Right lobe of liver (tissue), 4 donors: Measurements from ENCODE around the gene SVEP1.
"Not testable (repeated sequence)": the region's sequence is repeated elsewhere in the genome, so short reads cannot be mapped to it uniquely, and the experiment has no call there.

Source experiments
- CTCF ChIP-seq, 4 donors: fragments of 200-600 bp in 3 of 4; fragments of 450-650 bp in 1 of 4; IDR thresholded peaks; one replicate each; pipeline versions ENCODE4 v1.5.1 to v1.8.0; 2016 to 2022; ENCODE audit warnings: antibody characterized with exemption in 4 of 4, mild to moderate bottlenecking in 2 of 4
- POLR2A ChIP-seq: fragments of 450-650 bp; IDR thresholded peaks from one replicate; pipeline ENCODE4 v1.6.1; 2017; ENCODE audit warnings: antibody characterized with exemption, mild to moderate bottlenecking
- donor health status: DM: no; HTN: no; CAD: no.
- donor health status: DM: no; HTN: no; CAD: no.
- donor health status: DM: no; HTN: yes; CAD: no.

GRCh38 chr9:110614576-110614975 is 35.0 kb upstream of the SVEP1 start:
- TF ChIP-seq CTCF (IDR thresholded peaks at IDR 0.05); POLR2A: not testable (repeated sequence)
